Activated T-cell treated with anti-CD3 and anti-CD28 coated beads for 24 hours (primary cell): ENCODE data around the gene SLC11A2.
"Not testable (repeated sequence)": the region's sequence is repeated elsewhere in the genome, so short reads cannot be mapped to it uniquely, and the experiment has no call there.

Source experiments
- DNase-seq: peaks from one replicate; pipeline ENCODE4 v3.0.0-alpha.2; 2020; ENCODE audit warnings: low read depth

SLC11A2 gene

GRCh38 chr12:51025338-51025835 lies 797 bp downstream of the SLC11A2 start:
- DNase-seq, result no peak

- no peak for DNase-seq
Observed at GRCh38 chr12:51023625-51024382, 2.4 kb downstream of the SLC11A2 start.

GRCh38 chr12:51021694-51022093 lies 4.5 kb downstream of the SLC11A2 start:
- no peak for DNase-seq

GRCh38 chr12:51020448-51021182 lies 5.6 kb downstream of the SLC11A2 start:
- DNase-seq, result no peak

GRCh38 chr12:51019927-51020326 lies 6.3 kb downstream of the SLC11A2 start:
- no peak for DNase-seq

- DNase-seq, result no peak
Observed at GRCh38 chr12:51018956-51019355, 7.2 kb downstream of the SLC11A2 start.

GRCh38 chr12:51017452-51017851 lies 8.7 kb downstream of the SLC11A2 start:
- no peak for DNase-seq

- not testable (repeated sequence) for DNase-seq
Observed at GRCh38 chr12:51014467-51014866, 11.7 kb downstream of the SLC11A2 start.

- no peak for DNase-seq
Observed at GRCh38 chr12:51013441-51013840, 12.7 kb downstream of the SLC11A2 start.

- no peak for DNase-seq
Observed at GRCh38 chr12:51012570-51013236, 13.5 kb downstream of the SLC11A2 start.

GRCh38 chr12:51011955-51012354 lies 14.2 kb downstream of the SLC11A2 start:
- DNase-seq, result no peak

- peak; percentile 19 for DNase-seq
Observed at GRCh38 chr12:51009056-51009440, 17.1 kb downstream of the SLC11A2 start.

- DNase-seq, result no peak
Observed at GRCh38 chr12:51008329-51009055, 17.7 kb downstream of the SLC11A2 start.

- no peak for DNase-seq
Observed at GRCh38 chr12:51005671-51006070, 20.5 kb downstream of the SLC11A2 start.

GRCh38 chr12:51005030-51005429 lies 21.2 kb downstream of the SLC11A2 start:
- no peak for DNase-seq

- DNase-seq, result no peak
Observed at GRCh38 chr12:51004504-51004903, 21.7 kb downstream of the SLC11A2 start.

GRCh38 chr12:51001799-51002198 lies 24.4 kb downstream of the SLC11A2 start:
- no peak for DNase-seq

GRCh38 chr12:51000245-51000644 lies 25.9 kb downstream of the SLC11A2 start:
- no peak for DNase-seq

- DNase-seq, result no peak
Observed at GRCh38 chr12:50999093-50999492, 27.1 kb downstream of the SLC11A2 start.

- DNase-seq, result no peak
Observed at GRCh38 chr12:50992819-50993218, 33.4 kb downstream of the SLC11A2 start.

GRCh38 chr12:50991291-50991690 lies 34.9 kb downstream of the SLC11A2 start:
- DNase-seq, result no peak

GRCh38 chr12:50990791-50991190 lies 35.4 kb downstream of the SLC11A2 start:
- no peak for DNase-seq
